Medulla oblongata (tissue), 1 donor: ENCODE data around the gene PAPPA.

ENCODE experiments used
- DNase-seq: peaks from one replicate; pipeline ENCODE4 v3.0.0-alpha.2; 2015; ENCODE audit errors: extremely low spot score

PAPPA gene, protein sequence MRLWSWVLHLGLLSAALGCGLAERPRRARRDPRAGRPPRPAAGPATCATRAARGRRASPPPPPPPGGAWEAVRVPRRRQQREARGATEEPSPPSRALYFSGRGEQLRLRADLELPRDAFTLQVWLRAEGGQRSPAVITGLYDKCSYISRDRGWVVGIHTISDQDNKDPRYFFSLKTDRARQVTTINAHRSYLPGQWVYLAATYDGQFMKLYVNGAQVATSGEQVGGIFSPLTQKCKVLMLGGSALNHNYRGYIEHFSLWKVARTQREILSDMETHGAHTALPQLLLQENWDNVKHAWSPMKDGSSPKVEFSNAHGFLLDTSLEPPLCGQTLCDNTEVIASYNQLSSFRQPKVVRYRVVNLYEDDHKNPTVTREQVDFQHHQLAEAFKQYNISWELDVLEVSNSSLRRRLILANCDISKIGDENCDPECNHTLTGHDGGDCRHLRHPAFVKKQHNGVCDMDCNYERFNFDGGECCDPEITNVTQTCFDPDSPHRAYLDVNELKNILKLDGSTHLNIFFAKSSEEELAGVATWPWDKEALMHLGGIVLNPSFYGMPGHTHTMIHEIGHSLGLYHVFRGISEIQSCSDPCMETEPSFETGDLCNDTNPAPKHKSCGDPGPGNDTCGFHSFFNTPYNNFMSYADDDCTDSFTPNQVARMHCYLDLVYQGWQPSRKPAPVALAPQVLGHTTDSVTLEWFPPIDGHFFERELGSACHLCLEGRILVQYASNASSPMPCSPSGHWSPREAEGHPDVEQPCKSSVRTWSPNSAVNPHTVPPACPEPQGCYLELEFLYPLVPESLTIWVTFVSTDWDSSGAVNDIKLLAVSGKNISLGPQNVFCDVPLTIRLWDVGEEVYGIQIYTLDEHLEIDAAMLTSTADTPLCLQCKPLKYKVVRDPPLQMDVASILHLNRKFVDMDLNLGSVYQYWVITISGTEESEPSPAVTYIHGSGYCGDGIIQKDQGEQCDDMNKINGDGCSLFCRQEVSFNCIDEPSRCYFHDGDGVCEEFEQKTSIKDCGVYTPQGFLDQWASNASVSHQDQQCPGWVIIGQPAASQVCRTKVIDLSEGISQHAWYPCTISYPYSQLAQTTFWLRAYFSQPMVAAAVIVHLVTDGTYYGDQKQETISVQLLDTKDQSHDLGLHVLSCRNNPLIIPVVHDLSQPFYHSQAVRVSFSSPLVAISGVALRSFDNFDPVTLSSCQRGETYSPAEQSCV (N-terminal part only)

DNA sequence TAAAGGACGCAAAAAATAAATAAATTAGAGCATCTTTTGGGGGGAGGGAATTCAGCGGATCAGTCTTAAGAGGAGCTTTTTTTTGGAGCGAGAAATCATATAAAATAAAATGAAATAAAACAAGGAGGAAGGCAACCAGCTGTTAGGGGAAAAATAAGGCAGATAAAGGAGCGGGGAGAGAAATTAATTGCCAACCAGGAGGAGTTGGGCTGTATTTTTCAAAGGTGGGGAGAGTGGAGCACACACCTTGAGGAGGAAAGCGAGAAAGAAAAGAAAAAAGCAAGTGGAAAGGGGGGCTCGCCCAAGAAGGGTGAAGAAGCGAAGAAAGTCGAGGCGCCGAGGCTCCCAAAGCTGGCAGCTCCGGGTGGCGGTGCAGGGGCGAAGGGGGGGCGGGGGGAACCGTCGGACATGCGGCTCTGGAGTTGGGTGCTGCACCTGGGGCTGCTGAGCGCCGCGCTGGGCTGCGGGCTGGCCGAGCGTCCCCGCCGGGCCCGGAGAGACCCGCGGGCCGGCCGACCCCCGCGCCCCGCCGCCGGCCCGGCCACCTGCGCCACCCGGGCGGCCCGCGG is at the start of gene PAPPA:
PAPPA (plus strand) TSS at position 27 of the 569 bp plus-strand sequence; CDS start at position 409, 382 bp downstream.
- no peak for DNase-seq

DNA sequence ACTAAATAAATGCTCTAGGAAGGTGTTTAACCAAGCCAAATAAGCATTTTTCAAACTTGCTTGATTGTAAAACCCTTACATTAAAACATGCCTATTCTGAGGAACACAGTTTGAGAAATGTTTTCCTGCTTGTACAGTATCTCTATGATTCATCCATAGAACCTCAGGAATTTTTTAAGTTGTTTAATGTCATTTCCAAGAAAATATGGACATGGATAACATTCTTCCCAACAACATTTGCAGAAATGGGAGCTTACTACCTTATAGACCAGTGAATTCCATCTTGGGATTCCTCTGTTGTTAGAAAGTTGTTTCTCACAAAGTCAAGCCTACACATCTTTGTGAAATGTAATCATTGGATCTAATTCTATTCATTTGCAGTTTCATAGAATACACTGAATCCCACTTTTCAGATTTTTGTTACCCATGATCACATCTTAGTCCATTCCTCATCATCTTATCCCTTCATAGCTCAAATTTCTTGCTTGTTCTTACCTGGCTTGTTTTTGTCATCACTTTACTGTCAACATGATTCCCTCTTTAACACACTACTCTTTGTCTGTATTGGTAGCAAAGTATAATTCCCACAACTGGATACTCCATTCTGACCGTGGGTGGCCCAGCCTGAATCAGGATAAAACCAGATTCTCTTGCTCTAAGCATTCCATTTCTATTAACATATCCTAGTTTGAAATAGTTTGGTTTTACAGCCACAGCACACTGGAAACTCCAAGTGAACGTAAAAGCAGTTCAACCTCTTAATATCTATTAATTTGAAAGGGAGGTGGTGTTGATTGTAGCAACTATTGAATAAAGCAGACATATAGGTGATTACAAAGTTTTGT is 49.4 kb upstream of the PAPPA start:
- no peak for DNase-seq

DNA sequence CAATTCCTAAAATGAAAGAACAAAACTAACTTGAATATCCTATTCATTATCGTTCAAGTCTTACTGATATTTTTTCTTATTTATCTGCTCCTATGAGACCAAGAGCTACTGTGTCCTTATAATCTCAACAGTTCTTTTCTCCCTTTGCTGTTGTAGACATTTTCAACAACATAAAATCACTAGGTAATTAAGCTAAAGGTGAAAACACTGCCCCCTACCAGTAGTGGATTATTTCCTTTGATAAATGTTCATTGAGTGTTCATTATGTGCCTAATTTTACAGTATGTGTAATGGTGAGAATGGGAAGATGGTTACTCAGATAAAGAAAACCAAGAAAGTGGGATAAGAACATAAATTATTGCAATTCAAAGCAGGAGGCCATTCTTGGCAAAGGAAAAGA is 41.4 kb upstream of the PAPPA start:
- no peak for DNase-seq

DNA sequence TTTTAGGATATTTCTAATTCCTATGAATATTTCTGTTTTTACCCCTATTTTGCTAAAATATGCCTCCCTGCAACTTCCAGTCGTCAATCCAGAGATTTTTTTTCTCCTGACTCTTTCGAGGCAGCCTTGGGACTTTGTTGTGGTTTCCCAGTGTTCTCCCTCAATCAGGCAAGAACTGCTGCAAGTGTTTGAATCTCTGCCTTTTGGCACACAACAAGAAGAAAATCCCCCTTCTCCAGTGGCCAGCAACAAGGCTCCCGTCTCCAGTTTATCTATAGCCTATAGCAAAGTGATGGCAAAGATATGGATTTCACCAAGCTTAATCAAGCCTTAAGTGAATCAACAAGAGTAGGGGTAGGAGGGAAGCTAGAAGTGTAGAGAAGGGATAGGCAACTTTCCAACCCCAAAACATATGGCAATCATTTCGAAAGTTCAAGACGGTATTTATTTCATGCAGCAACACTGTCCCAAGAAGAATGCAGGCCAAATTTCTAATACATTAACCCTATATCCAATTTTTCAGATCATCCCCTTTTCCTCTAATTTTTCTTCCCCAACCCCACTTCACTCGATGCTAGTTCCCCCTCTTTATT is 37.7 kb upstream of the PAPPA start:
- DNase-seq, result no peak

DNA sequence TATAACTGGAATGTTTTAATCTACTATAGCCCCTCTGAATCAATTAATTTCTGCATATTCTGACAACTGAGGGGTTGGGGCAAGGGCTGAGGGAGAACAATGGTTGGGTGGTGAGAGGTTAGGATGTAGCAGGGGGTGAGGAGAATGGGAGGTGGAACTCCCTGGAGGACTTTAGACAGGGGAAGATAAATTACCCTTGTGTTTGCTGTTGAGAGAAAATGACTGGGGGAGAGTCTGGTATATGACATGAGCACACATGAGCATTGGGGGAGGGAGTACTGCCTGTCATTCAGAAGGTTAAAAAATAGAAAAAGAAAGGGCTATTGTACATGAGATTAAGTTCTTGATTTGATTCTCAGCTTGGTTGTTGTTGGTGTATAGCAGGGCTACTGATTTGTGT is 37.2 kb upstream of the PAPPA start:
- no peak for DNase-seq

DNA sequence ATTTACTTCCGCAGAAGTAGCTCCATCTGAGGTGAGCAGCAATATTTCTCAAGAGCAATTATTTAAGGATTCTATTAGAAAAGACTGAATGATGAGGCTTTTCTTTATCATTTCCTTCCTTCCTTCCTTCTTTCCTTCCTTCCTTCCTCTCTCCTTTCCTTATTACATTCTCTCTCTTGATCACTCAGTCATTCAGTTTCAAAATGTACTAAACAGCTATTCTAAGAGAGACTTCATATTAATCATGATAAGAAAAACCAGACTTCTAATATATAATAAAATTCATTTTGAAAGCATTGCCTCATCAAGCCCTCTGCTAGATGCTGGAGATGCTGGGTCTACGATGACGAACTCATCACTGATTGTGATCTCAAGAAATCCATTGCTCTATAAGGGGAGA is 30.4 kb upstream of the PAPPA start:
- DNase-seq, result no peak

DNA sequence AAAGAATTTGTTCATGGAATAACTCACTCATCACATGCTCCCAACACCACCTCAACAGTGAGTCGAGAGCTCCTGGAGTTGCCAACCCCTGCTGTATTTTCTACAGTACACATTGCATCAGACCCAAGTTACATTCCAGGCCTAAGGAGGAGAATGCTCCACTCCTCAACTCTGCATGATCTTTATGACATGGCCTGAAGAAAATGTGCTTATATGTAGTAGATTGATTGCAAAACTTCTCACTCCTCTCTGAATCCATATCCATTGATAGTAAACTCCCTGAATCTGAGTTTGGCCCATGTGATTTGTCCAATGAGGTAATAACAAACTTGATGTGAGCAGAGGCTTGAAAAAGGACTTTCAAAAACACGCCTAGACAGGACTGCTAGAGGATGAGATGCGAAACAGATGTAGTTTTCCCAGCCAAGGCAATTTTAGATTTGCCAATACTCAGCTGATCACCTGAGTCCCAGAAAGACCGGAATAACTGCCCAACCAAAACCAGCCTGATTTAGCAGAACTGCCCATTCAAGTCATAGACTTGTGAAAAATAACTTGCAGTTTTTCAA is 29.0 kb upstream of the PAPPA start:
- DNase-seq, result no peak

DNA sequence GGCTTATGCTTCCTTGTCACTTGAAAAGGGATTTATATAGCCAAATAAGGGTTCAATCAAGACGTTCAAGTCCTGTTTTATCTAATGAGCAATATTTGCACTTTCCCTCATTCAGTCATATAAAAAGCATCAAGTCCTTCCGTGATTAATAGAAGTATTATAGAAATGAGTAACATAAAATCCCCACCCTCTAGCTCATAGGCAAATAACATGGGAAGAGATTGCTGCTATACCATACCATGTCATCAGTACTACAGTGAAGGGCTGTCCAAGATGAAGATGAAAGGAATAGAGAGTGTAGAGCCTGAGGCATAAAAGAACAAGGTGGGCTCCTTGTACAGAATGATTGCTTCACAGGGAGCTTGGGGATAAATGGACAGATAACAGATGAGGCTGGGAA is 20.4 kb upstream of the PAPPA start:
- no peak for DNase-seq

DNA sequence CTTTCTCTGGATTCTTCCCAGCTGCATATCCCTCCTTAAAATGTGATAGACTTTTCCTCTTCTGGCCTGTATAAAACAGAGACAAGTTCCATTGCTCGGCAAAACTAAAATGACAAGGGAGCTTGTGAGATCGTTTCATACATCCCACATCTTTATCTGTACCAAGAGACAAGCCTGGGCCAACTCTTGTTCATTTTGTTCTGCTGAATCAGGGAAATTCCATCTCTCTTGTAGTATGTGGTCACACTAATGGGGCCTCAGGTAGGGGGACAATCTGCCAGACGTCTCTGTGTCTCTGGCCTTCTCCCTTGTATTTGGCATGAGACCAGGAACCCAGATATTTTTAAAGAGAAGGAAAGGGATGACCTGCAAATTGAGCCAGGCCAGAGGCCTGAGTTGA is 18.6 kb upstream of the PAPPA start:
- no peak for DNase-seq

DNA sequence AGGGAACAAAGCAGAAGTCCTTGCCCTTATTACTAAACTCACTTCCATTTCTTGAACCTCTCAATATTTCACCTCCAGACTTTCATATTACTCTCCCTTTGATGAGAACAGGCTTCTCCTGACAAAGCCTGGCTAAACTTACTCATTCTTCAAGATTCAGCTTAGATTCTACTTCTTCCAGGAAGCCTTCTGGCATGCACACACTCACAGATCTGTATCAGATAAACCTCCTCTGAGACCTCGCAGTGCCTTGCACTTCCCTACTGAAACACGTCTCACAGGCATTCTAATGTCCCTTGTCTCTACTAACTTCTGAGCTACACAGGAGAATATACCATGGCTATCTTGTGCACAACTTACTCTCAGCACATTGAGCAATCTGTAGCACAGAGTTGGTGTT is 16.6 kb upstream of the PAPPA start:
- DNase-seq, result no peak

DNA sequence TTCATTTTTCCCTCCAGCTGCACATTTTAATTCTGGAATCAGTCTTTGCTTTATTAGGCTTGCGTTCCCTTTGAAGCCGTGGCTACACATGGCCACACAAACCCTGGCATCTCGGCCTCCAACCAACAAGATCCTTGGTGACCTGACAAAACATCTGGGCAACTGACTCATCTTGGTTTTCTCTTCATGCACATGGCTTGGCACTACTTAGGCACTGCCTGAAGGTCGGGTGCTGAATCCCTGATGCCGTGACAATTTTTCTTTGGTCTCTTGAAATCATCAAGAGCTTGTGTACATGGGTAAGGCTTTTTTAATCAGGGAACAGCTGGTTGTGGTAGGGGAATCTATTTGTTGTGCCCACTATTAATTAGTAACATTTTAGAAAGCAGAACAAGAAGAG is 16.0 kb upstream of the PAPPA start:
- DNase-seq, result no peak

DNA sequence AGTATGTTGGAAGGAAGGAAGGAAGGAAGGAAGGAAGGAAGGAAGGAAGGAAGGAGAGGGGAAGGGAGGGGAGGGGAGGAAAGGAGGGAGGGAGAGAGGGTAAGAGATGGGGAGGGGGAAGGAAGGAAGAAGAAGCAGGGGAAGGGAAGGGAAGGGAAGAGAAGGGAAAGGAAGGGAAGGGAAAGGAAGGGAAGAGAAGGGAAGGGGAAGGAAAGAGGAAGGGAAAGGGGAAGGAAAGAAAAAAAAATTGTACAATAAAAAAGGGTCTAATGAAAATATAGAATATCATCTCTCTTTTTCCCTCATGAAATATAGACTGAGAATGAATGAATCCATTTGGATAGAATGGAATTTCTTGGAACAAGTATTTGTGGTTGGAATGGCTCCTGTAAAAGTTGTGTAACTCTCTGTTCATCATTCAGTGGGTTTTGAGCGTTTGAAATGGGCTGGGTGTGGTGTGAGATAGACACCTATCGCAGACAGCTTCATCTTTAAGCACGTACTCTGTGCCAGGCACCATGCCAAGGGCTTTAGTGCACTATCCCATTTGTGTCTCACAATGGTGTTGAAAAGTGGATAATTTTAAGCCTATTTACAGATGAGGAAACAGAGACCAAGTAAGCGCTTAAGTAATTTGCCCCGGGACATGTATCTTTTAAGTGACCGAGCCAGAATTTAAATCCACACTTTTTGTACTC is 11.6 kb upstream of the PAPPA start:
- no peak for DNase-seq

DNA sequence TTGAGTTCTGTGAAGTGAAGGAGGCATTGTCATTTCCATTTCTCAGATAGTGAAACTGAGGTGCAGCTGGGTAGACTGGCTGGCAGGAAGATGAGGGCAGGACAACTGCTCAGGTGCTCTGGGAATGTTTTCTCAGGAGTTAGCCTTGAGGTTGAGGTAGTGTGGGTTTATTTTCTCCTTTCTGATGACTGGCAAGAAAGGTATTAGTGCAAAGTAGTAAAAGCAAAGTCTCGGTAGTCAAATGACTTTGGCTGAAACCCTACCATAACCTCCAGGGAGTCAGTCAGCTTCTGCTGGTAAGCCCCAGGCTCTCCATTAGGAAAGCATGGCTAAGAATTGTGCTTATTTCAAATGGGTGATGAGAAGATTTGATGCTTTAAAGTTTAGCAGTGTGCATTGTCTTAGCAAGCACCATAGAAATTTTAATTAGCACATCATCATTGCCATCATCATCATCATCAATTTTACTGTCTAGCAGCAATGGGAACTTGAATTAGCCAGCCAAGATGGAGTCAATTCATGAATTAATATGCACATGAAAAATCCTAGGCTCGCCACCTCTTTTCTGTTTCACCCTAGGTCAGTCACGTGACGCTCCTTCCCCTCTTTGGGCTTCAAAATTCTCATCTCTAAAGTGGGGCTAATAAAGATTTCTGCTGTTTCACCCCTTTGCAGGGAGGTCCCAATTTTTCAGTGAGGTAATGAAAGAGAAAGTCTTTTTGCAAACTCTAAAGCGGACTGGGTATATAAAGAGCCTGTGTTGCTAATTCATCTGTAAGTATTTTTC is 10.7 kb upstream of the PAPPA start:
- DNase-seq, result no peak

DNA sequence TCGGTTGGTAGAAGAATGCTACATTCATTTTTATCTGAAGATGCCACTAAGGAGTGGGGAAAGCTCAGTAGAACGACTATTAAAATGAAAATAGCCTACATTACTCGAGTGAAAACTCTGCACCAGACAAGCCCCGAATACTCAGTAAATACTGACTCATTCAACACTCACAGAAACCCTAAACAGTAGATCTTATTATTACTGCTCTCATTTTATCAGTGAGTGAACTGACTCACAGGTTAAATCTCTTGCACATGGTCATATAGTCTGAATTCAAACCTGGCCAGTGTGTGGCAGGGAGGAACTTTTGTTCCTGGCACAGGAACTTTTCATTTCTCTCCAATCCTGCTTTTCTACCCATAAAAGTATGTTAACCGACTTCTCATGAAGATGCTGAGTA is 9.6 kb upstream of the PAPPA start:
- no peak for DNase-seq

DNA sequence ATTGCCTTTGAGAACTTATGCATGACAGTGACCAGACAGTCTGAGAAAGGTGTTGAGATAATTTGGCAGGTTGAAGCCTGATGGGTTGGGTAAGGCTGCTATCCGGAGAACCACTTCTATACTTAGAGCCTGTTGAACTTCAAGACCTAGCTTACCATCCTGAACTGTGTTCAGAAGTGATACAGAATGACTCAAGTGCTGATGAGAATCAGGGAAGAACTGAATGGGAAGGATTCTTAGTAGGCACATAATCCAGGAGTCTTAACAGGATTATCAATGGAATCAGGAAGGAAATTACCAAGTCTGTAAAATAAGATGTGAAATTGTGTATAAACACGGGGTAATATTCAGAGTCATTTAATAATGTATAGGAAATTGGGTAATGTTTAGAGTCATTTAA is 9.0 kb upstream of the PAPPA start:
- DNase-seq, result no peak

DNA sequence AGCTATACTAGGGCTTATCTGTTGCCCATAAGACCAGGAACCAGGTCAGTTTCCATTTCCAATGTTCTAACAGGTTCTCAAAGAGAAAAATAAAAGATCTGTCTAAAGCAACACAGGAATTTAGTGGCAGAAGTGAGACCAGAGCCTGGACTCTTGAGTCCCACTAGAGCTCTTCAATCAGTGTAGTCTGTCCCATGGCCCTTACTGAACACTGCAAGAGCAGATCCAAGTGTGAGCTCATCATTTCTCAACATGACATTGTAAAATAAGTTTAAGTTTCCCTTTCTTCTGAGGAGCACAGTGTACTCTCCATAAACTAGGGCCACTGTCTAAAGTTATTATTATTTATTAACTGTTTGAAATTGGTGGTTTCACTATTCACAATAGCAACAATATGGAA is 8.6 kb upstream of the PAPPA start:
- DNase-seq, result no peak

DNA sequence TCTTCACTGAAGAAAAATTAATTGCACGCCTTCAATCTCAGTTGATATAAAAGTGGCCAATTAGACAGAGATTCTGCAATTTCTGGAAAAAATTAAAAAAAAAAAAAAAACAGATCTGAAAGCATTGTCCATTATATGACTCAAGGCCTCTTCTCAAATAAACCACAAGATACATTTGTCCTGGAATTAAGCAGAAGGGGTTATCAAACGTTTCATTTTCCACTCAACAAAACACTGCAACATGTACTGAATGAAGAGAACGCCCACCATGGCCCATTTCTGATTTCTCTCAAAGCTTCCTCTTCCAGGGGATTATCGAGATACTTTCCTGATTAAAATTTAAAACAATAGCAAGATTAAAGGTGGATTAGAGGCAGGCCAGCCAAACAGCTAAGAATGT is 5.8 kb upstream of the PAPPA start:
- no peak for DNase-seq

DNA sequence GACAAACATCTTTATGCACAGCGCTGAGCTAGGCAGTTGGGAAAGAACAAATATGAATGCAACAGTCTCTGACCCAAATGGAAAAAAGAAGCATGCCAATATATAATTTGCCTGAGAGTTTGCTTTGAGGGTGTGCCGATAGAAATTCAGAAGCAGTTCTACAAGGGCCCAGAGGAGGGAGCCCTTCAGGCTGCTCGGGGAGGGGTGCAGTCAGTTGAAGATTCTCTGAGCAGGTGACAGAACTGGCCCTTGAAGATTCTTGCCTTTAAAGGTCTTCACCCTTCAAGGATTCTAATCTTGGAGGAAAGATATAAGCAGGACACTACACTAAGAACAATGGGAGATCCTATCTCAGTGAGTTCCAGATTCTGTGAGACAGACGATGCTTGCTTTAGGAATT is 3.7 kb upstream of the PAPPA start:
- peak; percentile 48 for DNase-seq

DNA sequence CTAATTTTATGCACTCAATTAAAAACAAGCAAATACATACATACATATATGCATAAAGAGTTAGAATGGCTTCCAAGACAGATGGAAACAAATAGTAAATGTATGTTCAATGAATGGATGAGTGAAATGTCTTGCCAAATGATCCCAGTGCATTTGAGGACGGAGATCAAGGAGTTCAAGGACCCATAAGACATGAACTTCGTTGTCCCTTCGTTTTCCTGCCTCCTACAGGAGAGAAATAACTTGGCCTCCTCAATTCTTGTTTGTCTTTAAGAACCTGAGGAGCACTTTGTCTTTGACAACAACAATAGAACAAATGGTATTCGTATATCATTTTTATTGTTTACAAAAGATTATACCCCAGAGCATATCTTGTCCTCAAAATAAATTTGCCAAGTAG is 2.4 kb upstream of the PAPPA start:
- no peak for DNase-seq
